SK-N-MC (cell line): ENCODE measurements around the gene LY86.
A peak's percentile ranks its signal among the peaks of the same experiment; 100 is the strongest.

Source experiments
- DNase-seq: peaks from one replicate; pipeline ENCODE4 v3.0.0-alpha.2; 2011; ENCODE audit warnings: low read depth, low spot score
- H3K27ac ChIP-seq: fragments of 200-600 bp; sonication (generic); 2 replicates; pipeline ENCODE4 v1.5.1; 2016; ENCODE audit warnings: mixed run types
- H3K36me3 ChIP-seq: fragments of 200-600 bp; sonication (generic); 2 replicates; pipeline ENCODE4 v1.6.1; 2017; ENCODE audit warnings: antibody characterized with exemption, low read length, mixed read lengths; ENCODE audit not compliant: insufficient read depth
- H3K4me3 ChIP-seq: fragments of 200-600 bp; sonication (generic); 2 replicates; pipeline ENCODE4 v1.5.1; 2016
- H3K9ac ChIP-seq: fragments of 200-600 bp; sonication (generic); 2 replicates; pipeline ENCODE4 v1.8.0; 2017; ENCODE audit warnings: mixed run types, mixed read lengths; ENCODE audit not compliant: insufficient read length
- H3K9me3 ChIP-seq: fragments of 200-600 bp; sonication (generic); 2 replicates; pipeline ENCODE4 v1.6.1; 2017; ENCODE audit warnings: low read depth, mild to moderate bottlenecking, antibody characterized with exemption, low read length, moderate library complexity, mixed read lengths
- EZH2 ChIP-seq: fragments of 200-600 bp; sonication (generic); IDR thresholded peaks from one replicate; pipeline ENCODE4 v1.6.1; 2017; ENCODE audit warnings: antibody characterized with exemption
- FOXP2 ChIP-seq: optimal IDR thresholded peaks from 2 replicates; pipeline ENCODE3; 2011; ENCODE audit warnings: mild to moderate bottlenecking, moderate library complexity; ENCODE audit not compliant: insufficient read depth; ENCODE audit errors: extremely low read length, control extremely low read depth
- POLR2AphosphoS5 ChIP-seq: IDR thresholded peaks from 2 replicates; pipeline ENCODE4 v1.6.1; 2012; ENCODE audit warnings: mild to moderate bottlenecking, low read depth, low read length, borderline replicate concordance

LY86 gene

GRCh38 chr6:6588064-6588923, at the start of gene LY86:
TSS of gene LY86 (plus strand) at chr6:6588720. CDS start at chr6:6588735, 15 bp downstream.
- H3K36me3 ChIP-seq: no peaks in the 10 kb centered on the region
- H3K4me3 ChIP-seq: no peak within 1 kb of the TSS
- no peak within 1 kb of the TSS for H3K27ac ChIP-seq
- no peak for DNase-seq
- no peaks in the 10 kb centered on the region for H3K9me3 ChIP-seq
- no peak within 1 kb of the TSS for H3K9ac ChIP-seq
- TF ChIP-seq POLR2AphosphoS5 (no peak), FOXP2 (no peak), EZH2 (no peak)

GRCh38 chr6:6539036-6539435, 49.5 kb upstream of the LY86 start:
- H3K9ac ChIP-seq: no peak overlapping the region
- no peaks in the 10 kb centered on the region for H3K36me3 ChIP-seq
- H3K4me3 ChIP-seq: no peak overlapping the region
- no peak overlapping the region for H3K27ac ChIP-seq
- TF ChIP-seq POLR2AphosphoS5 (no peak), EZH2 (no peak), FOXP2 (no peak)
- DNase-seq: no peak
- H3K9me3 ChIP-seq: no peaks in the 10 kb centered on the region

DNA sequence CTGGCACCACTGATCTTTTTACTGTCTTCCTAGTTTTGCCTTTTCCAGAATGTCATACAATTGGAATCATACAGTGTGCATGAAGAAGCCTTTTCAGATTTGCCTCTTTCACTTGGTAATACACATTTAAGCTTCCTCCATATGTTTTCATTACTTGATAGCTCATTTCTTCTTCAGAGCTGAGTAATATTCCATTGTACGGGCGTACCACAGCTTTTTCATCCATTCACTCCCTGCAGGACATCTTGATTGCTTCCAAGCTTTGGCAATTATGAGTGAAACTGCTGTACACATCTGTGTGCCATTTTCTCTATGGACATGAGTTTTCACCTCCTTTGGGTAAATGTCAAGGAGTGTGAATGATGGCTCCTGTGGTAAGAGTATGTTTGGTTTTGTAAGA, 46.2 kb upstream of the LY86 start:
- no peaks in the 10 kb centered on the region for H3K9me3 ChIP-seq
- no peak for TF ChIP-seq FOXP2
- no peak for TF ChIP-seq POLR2AphosphoS5
- no peak for TF ChIP-seq EZH2
- no peak overlapping the region for H3K4me3 ChIP-seq
- no peaks in the 10 kb centered on the region for H3K36me3 ChIP-seq
- DNase-seq: no peak
- no peak overlapping the region for H3K9ac ChIP-seq
- H3K27ac ChIP-seq: no peak overlapping the region

GRCh38 chr6:6543181-6543879, 45.2 kb upstream of the LY86 start:
- no peaks in the 10 kb centered on the region for H3K9me3 ChIP-seq
- no peak for TF ChIP-seq EZH2
- no peak for TF ChIP-seq POLR2AphosphoS5
- TF ChIP-seq FOXP2: no peak
- no peak overlapping the region for H3K4me3 ChIP-seq
- no peak overlapping the region for H3K9ac ChIP-seq
- no peak for DNase-seq
- no peak overlapping the region for H3K27ac ChIP-seq
- no peaks in the 10 kb centered on the region for H3K36me3 ChIP-seq

GRCh38 chr6:6545616-6546317, 42.8 kb upstream of the LY86 start:
- DNase-seq: no peak
- TF ChIP-seq EZH2 (no peak), FOXP2 (no peak), POLR2AphosphoS5 (no peak)
- H3K9me3 ChIP-seq: no peaks in the 10 kb centered on the region
- no peaks in the 10 kb centered on the region for H3K36me3 ChIP-seq
- no peak overlapping the region for H3K27ac ChIP-seq
- no peak overlapping the region for H3K4me3 ChIP-seq
- H3K9ac ChIP-seq: no peak overlapping the region

- Histone ChIP-seq H3K4me3 (no peak overlapping the region), H3K9me3 (no peaks in the 10 kb centered on the region), H3K27ac (no peak overlapping the region), H3K9ac (no peak overlapping the region), H3K36me3 (no peaks in the 10 kb centered on the region)
- no peak for DNase-seq
- TF ChIP-seq POLR2AphosphoS5: no peak
- no peak for TF ChIP-seq FOXP2
- TF ChIP-seq EZH2: no peak
Observed at GRCh38 chr6:6546318-6547109, 42.0 kb upstream of the LY86 start.

DNA sequence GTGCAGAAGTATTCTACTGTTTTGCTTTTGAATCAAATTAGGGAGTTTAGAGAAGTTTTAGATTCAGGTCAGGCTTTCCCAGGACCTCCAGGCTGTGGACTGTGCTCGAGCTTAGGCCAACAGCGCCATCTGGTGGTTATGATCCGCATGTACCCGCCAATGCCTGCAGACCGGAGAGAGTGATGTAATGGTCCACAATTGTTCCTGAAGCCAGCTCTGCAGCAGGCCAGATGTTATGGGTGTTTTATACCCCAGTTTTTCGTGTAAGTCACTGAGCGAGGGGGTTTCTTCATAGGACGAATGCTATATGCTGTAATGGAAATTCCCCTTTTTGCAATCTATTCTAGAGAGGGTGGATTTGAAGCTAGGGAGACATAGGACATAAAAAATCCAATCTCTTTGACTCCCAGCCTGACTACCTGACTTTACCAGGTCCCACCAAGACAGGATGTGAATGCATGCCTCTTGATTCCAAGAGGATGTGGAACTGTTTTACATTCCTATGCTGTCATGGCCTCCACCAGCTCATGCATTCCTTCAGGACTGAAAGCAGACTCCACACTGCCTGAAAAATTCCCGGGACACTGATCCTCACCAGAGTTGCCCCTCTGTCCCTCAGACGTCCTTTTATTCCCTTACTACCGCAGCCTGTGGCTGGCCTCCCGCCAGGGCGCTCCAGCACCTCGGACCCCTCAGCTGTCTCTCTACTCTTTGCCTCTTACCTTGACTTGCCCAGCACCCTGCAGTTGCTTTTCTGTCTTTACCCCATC, 41.2 kb upstream of the LY86 start:
- DNase-seq: peak; percentile 55

More for the DNA sequence above, 41.2 kb upstream of the LY86 start:
- Histone ChIP-seq H3K9ac (no peak overlapping the region), H3K27ac (no peak overlapping the region), H3K9me3 (no peaks in the 10 kb centered on the region), H3K4me3 (no peak overlapping the region), H3K36me3 (no peaks in the 10 kb centered on the region)
- no peak for TF ChIP-seq POLR2AphosphoS5
- no peak for TF ChIP-seq EZH2
- no peak for TF ChIP-seq FOXP2
